Ovary (tissue), 3 donors: ENCODE results near the gene LAD1.

ENCODE experiments used
- CTCF ChIP-seq, 3 donors: fragments of 450-650 bp in 2 of 3; fragments of 200-600 bp in 1 of 3; IDR thresholded peaks; one replicate each; pipeline versions ENCODE4 v1.5.1 to v1.8.0; 2016 to 2022; ENCODE audit warnings: antibody characterized with exemption in 3 of 3, mild to moderate bottlenecking in 1 of 3
- POLR2A ChIP-seq: fragments of 450-650 bp; IDR thresholded peaks from one replicate; pipeline ENCODE4 v1.6.1; 2017; ENCODE audit warnings: antibody characterized with exemption, mild to moderate bottlenecking, moderate library complexity
- donor health status: DM: no; HTN: no; CAD: no.

DNA sequence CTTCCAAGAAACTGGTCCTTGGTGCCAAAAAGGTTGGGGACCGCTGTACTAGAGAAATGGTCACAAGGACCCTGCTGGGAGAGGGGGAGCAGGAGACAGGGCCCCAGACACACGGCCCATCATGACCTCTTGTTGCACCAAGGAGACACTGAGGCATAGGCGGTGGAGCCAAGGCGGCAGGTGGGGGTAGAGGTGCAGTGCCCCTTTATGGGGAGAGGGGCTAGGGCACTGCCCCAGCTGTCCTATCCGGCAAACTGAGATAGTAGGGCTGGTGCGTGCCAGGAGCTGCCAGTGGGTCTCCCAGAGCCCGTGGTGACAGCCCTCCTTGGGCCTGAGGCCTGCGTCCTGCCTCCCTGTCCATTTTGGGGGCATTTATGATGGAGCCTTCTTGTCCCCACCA is 41.9 kb downstream of the LAD1 start:
- TF ChIP-seq CTCF (IDR thresholded peaks at IDR 0.05) (no peak), POLR2A (no peak)
